G401.6 (cell line): ENCODE measurements around the gene TNFRSF1A.
"Not testable (repeated sequence)": the region's sequence is repeated elsewhere in the genome, so short reads cannot be mapped to it uniquely, and the experiment has no call there.

Source experiments
- FAIRE-seq: peaks from 2 replicates; lab custom pipeline; 2012; peaks lifted over from hg19 to GRCh38; lab: Jason Lieb, UNC

The TNFRSF1A gene

DNA sequence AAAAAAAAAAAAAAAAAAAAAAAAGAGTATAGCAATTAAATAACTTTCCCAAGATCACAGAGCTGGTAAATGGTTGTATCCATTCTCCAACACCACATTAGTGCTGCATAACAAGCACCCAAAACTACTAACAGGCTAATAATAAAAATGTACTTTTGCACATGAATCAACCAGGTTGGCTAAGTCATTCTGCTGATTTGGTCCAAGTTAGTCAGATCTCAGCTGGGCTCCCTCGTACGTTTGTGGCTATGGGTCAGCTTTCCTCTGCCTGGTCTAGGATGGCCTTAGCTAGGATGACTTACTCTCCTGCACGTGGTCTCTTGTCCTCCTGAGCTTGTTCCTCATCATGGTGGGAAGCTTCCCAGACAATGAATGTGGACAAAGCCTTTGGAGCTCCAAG is 39.3 kb downstream of the TNFRSF1A start:
- FAIRE-seq: no peak

DNA sequence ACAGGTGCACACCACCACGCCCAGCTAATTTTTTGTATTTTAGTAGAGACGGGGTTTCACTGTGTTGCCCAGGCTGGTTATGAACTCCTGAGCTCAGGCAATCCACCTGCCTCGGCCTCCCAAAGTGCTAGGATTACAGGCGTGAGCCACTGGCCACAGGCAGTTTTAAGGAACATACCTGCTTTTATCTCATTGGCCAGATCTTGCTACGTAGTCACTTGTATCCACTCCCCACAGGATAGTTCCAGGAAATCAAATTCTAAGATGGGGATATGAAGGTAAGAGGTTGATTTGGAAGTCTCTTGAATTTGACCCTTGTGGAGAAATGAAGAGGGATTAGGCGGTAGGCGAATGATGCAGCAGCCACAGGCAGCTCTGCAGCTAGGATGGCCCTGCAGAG is 40.2 kb downstream of the TNFRSF1A start:
- FAIRE-seq: no peak

DNA sequence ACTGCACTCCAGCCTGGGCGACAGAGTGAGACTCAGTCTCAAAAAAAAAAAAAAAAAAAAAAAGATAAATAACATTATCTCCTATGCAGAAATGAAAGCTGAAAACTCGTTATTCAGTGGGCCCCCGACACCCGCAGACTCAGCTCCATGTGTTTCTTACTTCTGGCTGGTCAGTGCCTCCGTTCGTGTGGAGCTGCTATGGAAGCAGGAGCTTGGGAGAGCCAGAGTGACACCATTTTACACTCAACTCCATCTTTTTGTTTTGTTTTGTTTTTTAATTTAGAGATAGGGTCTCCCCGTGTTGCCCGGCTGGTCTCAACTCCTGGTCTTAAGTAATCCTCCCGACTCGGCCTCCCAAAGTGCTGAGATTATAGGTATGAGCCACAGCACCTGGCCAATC is 44.7 kb downstream of the TNFRSF1A start:
- no peak for FAIRE-seq

DNA sequence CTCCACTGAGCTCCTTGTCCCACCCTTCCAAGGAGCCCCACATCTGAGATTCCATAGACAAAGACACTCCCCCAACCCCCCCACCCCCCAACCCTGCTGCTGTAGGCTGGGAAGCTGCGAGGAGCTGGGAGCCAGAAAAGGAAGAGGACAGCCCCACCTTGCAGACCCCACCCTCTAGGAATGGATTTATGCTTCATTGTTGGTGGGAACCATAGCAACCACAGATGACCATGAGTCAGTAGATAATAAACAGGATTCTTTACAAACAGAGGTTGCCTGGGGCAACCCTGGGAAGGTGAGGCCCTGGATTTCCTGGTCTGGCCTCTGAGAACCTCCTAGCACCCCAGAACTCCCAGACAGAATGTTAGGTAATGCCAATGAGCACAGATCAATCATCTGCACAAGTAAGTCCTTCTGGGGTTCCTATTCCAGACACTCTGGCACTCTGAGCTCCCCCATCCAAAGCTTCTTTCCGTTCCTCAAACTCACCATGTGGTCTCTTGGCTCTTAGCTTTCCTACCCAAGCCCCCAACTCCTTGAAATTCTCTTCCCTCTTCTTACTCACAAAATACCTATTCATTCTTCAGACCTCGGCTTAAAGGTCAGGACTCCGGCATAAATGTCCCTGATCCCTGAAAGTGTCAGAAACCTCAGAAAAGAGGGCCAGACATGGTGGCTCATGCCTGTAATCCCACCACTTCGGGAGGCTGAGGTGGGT is 46.6 kb downstream of the TNFRSF1A start:
- no peak for FAIRE-seq

DNA sequence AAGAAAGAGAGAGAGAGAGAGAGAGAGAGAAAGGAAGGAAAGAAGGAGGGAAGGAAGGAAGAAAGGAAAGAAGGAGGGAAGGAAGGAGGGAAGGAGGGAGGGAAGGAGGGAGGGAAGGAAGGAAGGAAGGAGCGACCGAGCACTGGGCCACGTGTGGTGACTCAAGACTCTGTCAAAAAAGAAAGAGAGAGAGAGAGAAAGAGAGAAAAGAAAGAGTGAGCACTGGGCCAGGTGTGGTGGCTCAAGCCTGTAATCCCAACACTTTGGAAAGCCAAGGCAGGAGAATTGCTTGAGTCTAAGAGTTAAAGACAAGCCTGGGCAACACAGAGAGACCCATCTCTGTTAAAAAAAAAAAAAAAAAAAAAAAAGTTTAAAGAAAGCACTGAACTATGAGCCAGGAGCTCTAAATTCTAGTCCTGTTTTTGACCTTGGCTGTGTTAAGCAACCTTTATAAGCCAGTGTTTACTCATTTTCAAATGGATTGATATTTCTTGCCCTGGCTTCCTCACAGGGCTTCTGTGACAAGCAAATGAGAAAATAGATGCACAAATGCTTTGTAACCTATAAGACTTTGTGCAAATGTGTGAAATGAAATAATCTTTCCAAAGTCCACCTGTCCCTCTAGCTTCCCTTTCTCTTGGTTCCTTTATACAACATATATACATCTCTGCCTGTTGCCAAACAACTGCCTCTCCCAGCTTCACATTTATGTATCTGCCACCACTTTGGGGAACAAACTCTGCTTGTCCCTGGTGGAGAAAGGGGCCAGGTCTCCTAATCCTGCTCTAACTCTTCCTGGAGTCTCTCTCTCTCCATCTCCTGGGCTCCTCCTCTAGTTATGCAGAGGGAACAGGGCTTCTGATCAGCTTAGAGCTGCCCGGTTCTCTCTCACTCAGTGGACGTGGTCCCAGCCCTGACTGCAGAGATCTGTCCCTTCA is 47.5 kb downstream of the TNFRSF1A start:
- no peak for FAIRE-seq

DNA sequence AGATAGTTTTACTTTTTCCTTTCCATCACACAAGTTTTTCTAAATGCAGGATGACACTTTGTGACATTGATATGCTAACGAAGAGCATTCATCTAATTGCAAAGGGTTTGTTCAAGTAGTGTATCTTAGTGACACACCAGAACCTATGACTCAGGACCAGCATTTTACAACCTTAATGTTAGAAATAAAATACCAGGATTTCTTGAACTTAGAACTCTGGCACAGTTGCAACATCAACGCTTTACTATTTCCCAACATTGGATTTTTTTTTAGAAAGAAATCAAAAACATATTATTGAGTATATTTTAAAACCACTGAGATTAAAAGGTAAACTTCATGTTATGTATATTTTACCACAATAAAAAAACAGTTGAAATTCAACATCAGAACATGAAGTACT is 49.3 kb downstream of the TNFRSF1A start:
- FAIRE-seq: no peak

DNA sequence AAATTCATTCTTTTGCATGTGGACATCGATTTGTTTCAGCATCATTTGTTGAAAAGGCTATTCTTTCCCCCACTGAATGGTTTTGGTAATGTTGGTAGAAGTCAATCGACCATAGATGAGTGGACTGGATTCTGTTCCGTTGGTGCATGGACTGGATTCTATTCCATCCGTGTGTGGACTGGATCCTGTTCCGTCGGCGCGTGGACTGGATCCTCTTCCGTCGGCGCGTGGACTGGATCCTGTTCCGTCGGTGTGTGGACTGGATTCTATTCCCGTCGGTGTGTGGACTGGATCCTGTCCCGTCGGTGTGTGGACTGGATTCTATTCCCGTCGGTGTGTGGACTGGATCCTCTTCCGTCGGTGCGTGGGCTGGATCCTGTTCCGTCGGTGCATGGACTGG is 52.0 kb downstream of the TNFRSF1A start:
- FAIRE-seq: not testable (repeated sequence)

DNA sequence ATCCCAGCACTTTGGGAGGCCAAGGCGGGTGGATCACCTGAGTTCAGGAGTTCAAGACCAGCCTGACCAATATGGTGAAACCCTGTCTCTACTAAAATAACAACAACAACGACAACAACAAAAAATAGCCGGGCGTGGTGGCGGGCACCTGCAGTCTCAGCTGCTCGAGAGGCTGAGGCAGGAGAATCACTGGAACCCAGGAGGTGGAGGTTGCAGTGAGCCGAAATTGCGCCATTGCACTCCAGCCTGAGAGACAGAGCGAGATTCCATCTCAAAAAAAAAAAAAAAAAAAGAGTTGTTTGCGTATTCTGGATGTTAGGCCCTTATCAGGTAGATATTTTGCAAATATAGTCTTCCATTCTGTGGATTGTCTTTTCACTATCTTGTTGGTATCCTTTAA is 52.8 kb downstream of the TNFRSF1A start:
- not testable (repeated sequence) for FAIRE-seq

DNA sequence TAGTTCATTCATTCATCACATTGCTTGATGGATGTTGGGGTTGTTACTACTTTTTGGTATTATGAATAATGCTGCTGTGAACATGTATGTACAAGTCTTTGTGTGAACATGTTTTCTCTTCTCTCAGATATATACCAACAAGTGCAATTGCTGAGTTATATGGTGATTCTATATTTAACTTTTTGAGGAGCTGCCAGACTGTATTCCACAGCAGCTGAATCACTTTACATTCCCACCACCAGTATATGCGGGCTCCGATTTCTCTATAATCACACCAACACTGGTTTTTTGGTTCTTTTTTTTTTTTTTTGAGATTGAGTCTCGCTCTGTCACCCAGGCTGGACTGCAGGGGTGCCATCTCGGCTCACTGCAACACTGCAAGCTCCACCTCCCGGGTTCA is 53.6 kb downstream of the TNFRSF1A start:
- no peak for FAIRE-seq

DNA sequence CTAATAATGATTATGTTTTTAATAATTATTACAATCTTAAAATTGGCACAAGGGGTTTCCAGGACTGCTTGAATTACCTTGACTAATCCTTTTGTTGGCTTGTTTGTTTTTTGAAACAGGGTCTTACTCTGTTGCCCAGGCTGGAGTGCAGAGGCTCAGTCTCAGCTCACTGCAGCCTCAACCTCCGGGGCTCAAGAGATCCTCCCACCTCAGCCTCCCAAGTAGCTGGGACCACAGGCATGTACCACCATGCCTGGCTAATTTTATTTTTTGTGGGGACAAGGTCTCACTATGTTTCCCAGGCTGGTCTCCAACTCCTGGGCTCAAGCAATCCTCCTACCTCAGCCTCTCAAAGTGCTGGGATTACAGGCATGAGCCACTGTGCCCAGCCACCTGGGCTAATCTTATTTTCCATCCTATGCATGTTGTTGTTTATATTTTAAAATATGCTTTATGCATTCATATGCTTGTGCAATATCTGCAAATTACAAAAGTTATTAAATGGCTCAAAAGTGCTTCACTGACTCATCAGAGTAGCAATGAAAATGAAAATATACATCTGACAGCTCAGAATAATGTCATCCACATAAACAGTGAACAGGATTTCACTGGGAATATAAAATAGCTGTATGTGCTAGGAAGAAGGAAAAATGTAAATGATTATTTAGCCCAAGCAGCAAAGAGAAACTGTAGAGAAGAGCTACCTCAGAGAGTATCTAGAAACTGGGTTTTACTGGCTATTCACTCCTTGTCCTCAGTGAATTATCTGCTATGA is 56.2 kb downstream of the TNFRSF1A start:
- no peak for FAIRE-seq

DNA sequence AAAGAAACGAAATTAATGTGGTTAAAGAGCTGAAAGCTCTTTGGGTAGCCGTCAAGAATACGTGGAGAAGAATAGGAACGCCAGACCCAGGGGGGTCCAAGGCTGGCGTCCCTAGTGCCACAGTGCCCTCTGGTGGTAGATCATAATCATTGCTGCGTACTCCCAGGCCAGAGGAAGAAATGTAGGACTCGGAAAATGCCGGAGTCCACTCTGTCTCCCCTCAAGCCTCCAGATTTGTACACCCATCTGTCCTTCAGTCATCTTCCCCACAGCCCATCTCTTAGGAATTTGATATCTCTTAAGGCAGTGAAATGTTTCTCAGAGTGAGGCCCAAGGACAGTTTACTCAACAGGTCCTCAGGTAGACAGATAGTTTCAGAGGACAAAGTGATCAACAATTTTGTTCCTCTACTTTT is 56.8 kb downstream of the TNFRSF1A start:
- peak; percentile 94 for FAIRE-seq

DNA sequence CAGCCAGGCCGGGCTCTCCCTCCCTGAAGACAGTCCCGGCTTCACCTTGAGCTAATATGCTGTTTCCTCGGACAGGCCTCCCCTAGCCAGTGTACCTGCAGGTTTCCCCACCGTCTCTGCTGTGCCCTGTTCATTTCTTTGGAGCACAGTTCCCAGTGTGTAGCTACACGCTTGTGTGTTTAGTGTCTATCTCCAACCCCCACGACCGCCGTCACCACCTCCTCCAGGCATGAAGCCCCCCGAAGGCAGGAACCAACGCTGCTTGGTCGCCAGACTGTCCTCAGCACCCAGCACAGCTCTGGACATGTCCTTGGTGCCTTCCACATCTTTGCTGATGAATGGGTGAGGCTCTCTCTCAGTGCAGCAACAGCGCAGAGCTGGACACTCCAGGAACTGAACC is 57.6 kb downstream of the TNFRSF1A start:
- no peak for FAIRE-seq

DNA sequence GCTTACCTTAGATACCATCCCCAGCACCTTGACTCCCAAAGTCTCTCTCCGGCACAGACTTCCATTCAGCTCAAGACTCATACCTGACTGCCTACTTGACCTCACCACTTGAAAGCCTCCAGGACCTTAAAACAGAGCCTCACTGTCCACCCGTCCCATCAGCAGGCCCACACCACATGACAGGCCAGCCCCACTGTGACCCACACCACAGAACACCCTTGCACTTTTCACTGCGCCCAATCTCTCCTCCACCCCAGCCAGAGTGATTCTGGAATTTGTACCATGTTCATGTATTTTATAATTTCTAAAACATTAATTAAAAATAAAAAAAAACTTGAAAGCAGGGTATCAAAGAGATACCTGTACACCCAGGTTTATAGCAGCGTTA is 59.4 kb downstream of the TNFRSF1A start:
- FAIRE-seq: no peak

DNA sequence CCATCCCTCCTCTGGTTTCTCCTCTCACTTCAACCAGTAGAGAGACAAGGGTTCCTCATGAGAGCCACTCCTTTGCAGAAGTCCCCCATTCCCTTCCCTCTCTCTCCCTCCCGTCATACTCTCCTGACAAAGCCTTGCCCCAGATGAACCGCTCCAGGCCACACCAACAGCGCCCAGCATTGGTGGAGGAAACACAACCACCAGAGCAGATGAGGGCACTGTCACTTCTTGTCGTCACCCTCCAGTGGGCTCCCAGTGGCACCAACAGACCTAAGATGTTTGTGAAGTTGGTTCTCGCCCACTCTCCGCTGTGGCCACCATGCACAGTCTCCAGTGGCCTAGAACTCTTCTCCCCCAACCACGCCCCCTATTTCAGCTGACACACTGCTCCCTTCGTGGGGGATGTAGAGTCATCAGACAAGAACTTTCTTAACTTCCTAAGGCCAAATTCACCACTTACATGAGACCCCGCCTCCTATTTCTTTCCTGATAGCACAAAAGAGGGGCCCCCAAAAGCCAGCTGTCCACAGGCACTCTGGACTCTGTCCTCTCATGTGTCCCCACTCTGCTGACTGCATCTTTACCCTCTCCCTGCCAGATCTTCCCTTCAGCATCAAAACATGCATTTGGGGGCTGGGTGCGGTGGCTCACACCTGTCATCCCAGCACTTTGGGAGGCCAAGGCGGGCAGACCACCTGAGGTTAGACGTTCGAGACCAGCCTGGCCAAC is 60.6 kb downstream of the TNFRSF1A start:
- FAIRE-seq: no peak

DNA sequence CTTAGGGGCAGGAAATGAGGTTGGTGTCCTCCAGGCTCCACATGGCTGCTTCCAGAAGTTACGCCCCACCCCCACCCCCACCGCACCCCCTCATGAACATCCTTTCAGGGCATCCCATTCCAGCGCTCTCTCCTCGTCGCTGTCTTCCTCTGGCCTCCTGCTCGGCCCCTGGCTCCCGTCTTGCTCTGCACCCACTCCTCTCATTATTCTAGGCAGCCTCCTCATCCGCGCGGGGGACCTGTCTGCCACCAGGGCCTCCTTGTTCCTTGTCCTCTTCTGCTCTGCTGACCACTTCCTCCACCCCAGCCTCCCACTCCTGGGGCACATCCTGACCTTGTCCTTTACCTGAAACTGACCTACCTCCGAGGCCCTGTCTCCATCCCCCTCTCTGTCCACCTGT is 61.2 kb downstream of the TNFRSF1A start:
- no peak for FAIRE-seq

DNA sequence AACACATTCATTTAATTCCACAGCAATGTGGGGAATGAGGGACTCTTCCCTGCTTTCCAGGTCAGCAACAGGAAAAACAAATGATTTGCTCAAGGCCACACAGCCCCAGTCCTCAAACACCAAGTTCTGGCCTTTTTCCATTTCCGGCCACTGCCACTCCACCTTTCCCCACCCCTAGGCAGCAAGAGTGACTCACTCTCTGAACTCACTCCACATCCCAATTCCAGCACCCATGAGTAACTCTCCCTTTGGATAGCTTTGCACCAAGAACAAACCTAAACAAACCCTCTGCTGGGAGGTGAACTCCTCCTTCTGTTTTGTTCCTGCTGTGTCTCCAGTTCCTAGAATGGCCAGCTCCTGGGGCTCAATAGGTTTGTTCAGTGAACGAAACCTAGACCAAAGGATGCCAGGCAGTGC is 61.8 kb downstream of the TNFRSF1A start:
- FAIRE-seq: no peak

DNA sequence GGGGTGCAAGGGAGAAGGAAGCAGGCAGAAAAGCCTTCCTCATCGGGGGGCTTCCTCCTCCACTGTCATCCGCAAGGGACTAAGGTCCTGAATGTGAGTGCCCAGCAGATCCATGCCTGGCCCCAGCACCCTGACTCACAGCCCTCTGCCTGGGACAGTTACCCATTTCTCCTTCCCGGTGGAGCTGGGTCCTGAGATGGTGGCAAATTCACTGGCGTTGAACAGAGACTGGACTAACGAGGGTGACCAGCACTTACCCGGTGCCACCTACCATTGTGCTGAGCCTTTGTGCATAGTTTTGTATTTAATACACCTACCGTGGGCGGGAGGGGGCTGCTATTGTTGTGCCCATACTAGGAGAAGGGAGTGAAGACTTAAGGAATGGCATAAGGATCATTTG is 62.2 kb downstream of the TNFRSF1A start:
- FAIRE-seq: no peak

DNA sequence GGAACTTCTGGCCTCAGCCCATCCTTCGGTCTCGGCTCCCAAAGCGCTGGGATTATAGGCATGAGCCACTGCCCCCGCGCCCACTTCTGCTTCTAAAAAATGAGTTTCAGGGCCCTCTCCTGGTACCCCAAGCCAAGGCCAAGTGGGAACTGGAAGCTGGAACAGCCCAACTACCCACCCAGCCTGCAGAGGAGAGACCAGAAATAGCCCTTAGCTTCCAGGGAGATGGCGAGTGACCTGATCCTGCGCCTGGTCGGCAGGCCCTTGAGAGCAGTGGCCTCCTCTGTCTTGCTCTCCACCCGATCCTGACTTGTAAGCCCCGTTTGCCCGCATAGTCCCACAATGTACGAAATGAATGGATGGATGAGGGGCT is 62.6 kb downstream of the TNFRSF1A start:
- no peak for FAIRE-seq
